ENCODE results near the gene CYREN.

DNA sequence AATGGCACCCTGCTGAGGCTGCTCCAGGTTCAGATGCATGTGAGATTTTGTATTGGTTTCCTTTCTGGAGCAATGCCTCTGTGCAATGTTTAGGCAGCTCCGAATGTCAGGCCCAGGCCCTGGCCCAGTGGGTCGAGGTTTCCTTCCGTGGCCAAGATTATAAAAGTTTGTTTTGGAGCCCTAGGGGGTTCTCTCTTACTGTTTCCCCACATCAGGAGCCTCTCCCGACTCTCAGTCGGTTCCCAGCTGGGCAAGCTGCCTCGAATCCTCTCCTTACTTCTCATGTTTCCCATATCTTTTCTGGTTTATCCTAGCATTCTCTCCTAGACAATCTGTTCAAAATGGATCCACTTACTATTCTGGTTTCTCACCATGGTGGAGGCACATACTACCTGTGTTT is 11.6 kb downstream of the CYREN start:
- TF ChIP-seq ZNF331 (CRISPR knock-in tag; IDR thresholded peaks at IDR 0.05; ENCODE audit: low read depth) (no peak), JUNB (IDR thresholded peaks at IDR 0.05; ENCODE audit: unreplicated experiment) (no peak), POLR2AphosphoS5 (IDR thresholded peaks at IDR 0.05; ENCODE audit: low read depth) (no peak), CREB1 (CRISPR knock-in tag; IDR thresholded peaks at IDR 0.05; ENCODE audit: low read depth) (no peak), EZH2 (IDR thresholded peaks at IDR 0.05; ENCODE audit: low read depth, unreplicated experiment) (no peak), ETS1 (IDR thresholded peaks at IDR 0.05) (no peak), NANOG (IDR thresholded peaks at IDR 0.05; ENCODE audit: borderline replicate concordance) (no peak)
- TF ChIP-seq, protein P1, sequence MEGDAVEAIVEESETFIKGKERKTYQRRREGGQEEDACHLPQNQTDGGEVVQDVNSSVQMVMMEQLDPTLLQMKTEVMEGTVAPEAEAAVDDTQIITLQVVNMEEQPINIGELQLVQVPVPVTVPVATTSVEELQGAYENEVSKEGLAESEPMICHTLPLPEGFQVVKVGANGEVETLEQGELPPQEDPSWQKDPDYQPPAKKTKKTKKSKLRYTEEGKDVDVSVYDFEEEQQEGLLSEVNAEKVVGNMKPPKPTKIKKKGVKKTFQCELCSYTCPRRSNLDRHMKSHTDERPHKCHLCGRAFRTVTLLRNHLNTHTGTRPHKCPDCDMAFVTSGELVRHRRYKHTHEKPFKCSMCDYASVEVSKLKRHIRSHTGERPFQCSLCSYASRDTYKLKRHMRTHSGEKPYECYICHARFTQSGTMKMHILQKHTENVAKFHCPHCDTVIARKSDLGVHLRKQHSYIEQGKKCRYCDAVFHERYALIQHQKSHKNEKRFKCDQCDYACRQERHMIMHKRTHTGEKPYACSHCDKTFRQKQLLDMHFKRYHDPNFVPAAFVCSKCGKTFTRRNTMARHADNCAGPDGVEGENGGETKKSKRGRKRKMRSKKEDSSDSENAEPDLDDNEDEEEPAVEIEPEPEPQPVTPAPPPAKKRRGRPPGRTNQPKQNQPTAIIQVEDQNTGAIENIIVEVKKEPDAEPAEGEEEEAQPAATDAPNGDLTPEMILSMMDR (conservative IDR thresholded peaks at IDR 0.05; ENCODE audit: low read depth in 2 of 2) = no peak
- TF ChIP-seq, protein P2, sequence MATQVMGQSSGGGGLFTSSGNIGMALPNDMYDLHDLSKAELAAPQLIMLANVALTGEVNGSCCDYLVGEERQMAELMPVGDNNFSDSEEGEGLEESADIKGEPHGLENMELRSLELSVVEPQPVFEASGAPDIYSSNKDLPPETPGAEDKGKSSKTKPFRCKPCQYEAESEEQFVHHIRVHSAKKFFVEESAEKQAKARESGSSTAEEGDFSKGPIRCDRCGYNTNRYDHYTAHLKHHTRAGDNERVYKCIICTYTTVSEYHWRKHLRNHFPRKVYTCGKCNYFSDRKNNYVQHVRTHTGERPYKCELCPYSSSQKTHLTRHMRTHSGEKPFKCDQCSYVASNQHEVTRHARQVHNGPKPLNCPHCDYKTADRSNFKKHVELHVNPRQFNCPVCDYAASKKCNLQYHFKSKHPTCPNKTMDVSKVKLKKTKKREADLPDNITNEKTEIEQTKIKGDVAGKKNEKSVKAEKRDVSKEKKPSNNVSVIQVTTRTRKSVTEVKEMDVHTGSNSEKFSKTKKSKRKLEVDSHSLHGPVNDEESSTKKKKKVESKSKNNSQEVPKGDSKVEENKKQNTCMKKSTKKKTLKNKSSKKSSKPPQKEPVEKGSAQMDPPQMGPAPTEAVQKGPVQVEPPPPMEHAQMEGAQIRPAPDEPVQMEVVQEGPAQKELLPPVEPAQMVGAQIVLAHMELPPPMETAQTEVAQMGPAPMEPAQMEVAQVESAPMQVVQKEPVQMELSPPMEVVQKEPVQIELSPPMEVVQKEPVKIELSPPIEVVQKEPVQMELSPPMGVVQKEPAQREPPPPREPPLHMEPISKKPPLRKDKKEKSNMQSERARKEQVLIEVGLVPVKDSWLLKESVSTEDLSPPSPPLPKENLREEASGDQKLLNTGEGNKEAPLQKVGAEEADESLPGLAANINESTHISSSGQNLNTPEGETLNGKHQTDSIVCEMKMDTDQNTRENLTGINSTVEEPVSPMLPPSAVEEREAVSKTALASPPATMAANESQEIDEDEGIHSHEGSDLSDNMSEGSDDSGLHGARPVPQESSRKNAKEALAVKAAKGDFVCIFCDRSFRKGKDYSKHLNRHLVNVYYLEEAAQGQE (IDR thresholded peaks at IDR 0.05; ENCODE audit: unreplicated experiment) = no peak
